ENCODE results near the gene C3AR1.
A peak's percentile ranks its signal among the peaks of the same experiment; 100 is the strongest.
"Not testable (repeated sequence)": the region's sequence is repeated elsewhere in the genome, so short reads cannot be mapped to it uniquely, and the experiment has no call there.

C3AR1 gene

GRCh38 chr12:8080120-8080519 is 14.0 kb upstream of the C3AR1 start:
- peak overlapping the region; percentile 64 to 73 (median 72) for H3K4me3 Mint-ChIP-seq
- H3K36me3 Mint-ChIP-seq (ENCODE audit: low read depth) = peaks cover under 1% of the 10 kb centered on the region
- peaks cover 22% of the 10 kb centered on the region for H3K4me1 Mint-ChIP-seq
- peak overlapping the region; percentile 3 to 67 (median 66) for H3K27ac Mint-ChIP-seq
- H3K27me3 Mint-ChIP-seq (ENCODE audit: low read depth) = no peaks in the 10 kb centered on the region
- TF ChIP-seq CTCF (IDR thresholded peaks at IDR 0.05; ENCODE audit: unreplicated experiment in 3 of 3) = no peak
- H3K9me3 Mint-ChIP-seq = no peaks in the 10 kb centered on the region

- H3K9me3 Mint-ChIP-seq = no peaks in the 10 kb centered on the region
- H3K36me3 Mint-ChIP-seq (ENCODE audit: low read depth) = no peaks in the 10 kb centered on the region
- peaks cover 13% of the 10 kb centered on the region for H3K4me1 Mint-ChIP-seq
- peak overlapping the region; percentile 64 to 73 (median 72) for H3K4me3 Mint-ChIP-seq
- H3K27ac Mint-ChIP-seq = no peak overlapping the region
- no peaks in the 10 kb centered on the region for H3K27me3 Mint-ChIP-seq (ENCODE audit: low read depth)
- no peak for TF ChIP-seq CTCF (IDR thresholded peaks at IDR 0.05; ENCODE audit: unreplicated experiment in 3 of 3)
Measured at GRCh38 chr12:8078916-8079315, 12.8 kb upstream of the C3AR1 start.

- TF ChIP-seq CTCF (IDR thresholded peaks at IDR 0.05; ENCODE audit: unreplicated experiment in 3 of 3) = peak; percentile 54 to 61 (median 59)
- Mint-ChIP-seq H3K36me3 (ENCODE audit: low read depth) (no peaks in the 10 kb centered on the region), H3K27me3 (ENCODE audit: low read depth) (no peaks in the 10 kb centered on the region), H3K27ac (peak overlapping the region in 1 of 3 experiments; percentile 26), H3K4me3 (peak overlapping the region in 2 of 3 experiments; percentile 28 to 36), H3K9me3 (no peaks in the 10 kb centered on the region), H3K4me1 (peaks cover 12% of the 10 kb centered on the region)
Measured at GRCh38 chr12:8078398-8078797, 12.2 kb upstream of the C3AR1 start.

- H3K27me3 Mint-ChIP-seq (ENCODE audit: low read depth) = no peaks in the 10 kb centered on the region
- H3K27ac Mint-ChIP-seq = no peak overlapping the region
- no peaks in the 10 kb centered on the region for H3K36me3 Mint-ChIP-seq (ENCODE audit: low read depth)
- H3K4me3 Mint-ChIP-seq = no peak overlapping the region
- H3K4me1 Mint-ChIP-seq = peaks cover 5% of the 10 kb centered on the region
- TF ChIP-seq CTCF (IDR thresholded peaks at IDR 0.05; ENCODE audit: unreplicated experiment in 3 of 3) = no peak
- no peaks in the 10 kb centered on the region for H3K9me3 Mint-ChIP-seq
Measured at GRCh38 chr12:8077207-8077606, 11.0 kb upstream of the C3AR1 start.

- Mint-ChIP-seq H3K9me3 (no peaks in the 10 kb centered on the region), H3K36me3 (ENCODE audit: low read depth) (no peaks in the 10 kb centered on the region), H3K27me3 (ENCODE audit: low read depth) (peaks cover 5% of the 10 kb centered on the region), H3K4me1 (peaks cover 3% of the 10 kb centered on the region), H3K27ac (no peak overlapping the region), H3K4me3 (no peak overlapping the region)
- TF ChIP-seq CTCF (IDR thresholded peaks at IDR 0.05; ENCODE audit: unreplicated experiment in 3 of 3) = no peak
Measured at GRCh38 chr12:8076366-8076765, 10.2 kb upstream of the C3AR1 start.

- H3K4me1 Mint-ChIP-seq = no peaks in the 10 kb centered on the region
- no peaks in the 10 kb centered on the region for H3K9me3 Mint-ChIP-seq
- no peak overlapping the region for H3K4me3 Mint-ChIP-seq
- H3K36me3 Mint-ChIP-seq (ENCODE audit: low read depth) = no peaks in the 10 kb centered on the region
- H3K27me3 Mint-ChIP-seq (ENCODE audit: low read depth) = peaks cover 5% of the 10 kb centered on the region
- TF ChIP-seq CTCF (IDR thresholded peaks at IDR 0.05; ENCODE audit: unreplicated experiment in 3 of 3) = no peak
- H3K27ac Mint-ChIP-seq = no peak overlapping the region
Measured at GRCh38 chr12:8075935-8076334, 9.8 kb upstream of the C3AR1 start.

- not testable (repeated sequence) for H3K36me3 Mint-ChIP-seq (ENCODE audit: low read depth); H3K4me3 Mint-ChIP-seq; H3K27me3 Mint-ChIP-seq (ENCODE audit: low read depth); H3K9me3 Mint-ChIP-seq; H3K27ac Mint-ChIP-seq; H3K4me1 Mint-ChIP-seq
Measured at GRCh38 chr12:8071820-8072219, 5.7 kb upstream of the C3AR1 start.

Measured in nephron (organoid).